GM12878 (cell line): ENCODE measurements around the gene PC. TPM values are rescaled to one million over a fixed set of nuclear protein-coding genes. Genes with fewer than 3 reads are reported as not detected.

Experiments
- ATAC-seq: fragments of 200-7000 bp; cut with Tn5 transposase; 3 replicates; pipeline ENCODE4 v1.9.1; 2020; ENCODE audit warnings: mild to moderate bottlenecking, moderate library complexity
- BruUV-seq: library from RNA; stranded (reverse); fragments of 400-500 nt; replicated peaks from 2 replicates; lab custom pipeline; 2021; lab: Mats Ljungman, UMichigan
- CTCF ChIA-PET: fragments of 300-600 bp; sonication (Branson Sonifier 250); formaldehyde crosslinking; extraction: SDS; loops from one replicate; lab custom pipeline; 2021; ENCODE audit warnings: inconsistent platforms; lab: Yijun Ruan, JAX
- POLR2A ChIA-PET: fragments of 350-600 bp; formaldehyde crosslinking; extraction: SDS; loops from one replicate; lab custom pipeline; 2021; ENCODE audit warnings: inconsistent platforms; lab: Charles Lee
- RAD21 ChIA-PET: fragments of 300-600 bp; sonication (Branson Sonifier 250); formaldehyde crosslinking; loops from one replicate; lab custom pipeline; 2023; ENCODE audit warnings: antibody characterized with exemption; ENCODE audit not compliant: unreplicated experiment; lab: Charles Lee
- SMC1A ChIA-PET: fragments of 300-600 bp; sonication (Branson Sonifier 250); formaldehyde crosslinking; loops from one replicate; lab custom pipeline; 2023; ENCODE audit not compliant: unreplicated experiment, uncharacterized antibody; lab: Charles Lee
- DNase-seq: peaks from one replicate; pipeline ENCODE4 v3.0.0-alpha.2; 2011; ENCODE audit warnings: low read depth, low spot score
- FAIRE-seq: peaks from 3 replicates; lab custom pipeline; 2011; peaks lifted over from hg19 to GRCh38; lab: Jason Lieb, UNC
- H2AFZ ChIP-seq: 2 replicates; pipeline ENCODE4 v1.6.0; 2011; ENCODE audit warnings: low read depth, low read length, control low read depth; ENCODE audit not compliant: control insufficient read depth
- H3K27ac ChIP-seq: 2 replicates; pipeline ENCODE4 v1.5.1; 2011; ENCODE audit warnings: control low read depth; ENCODE audit not compliant: control insufficient read depth, insufficient read depth
- H3K27me3 ChIP-seq, 2 experiments: replicated peaks in 1 of 2; 2 replicates each; pipeline versions ENCODE4 v1.6.0 to v1.6.1; 2011; ENCODE audit warnings: low read length in 1 of 2; ENCODE audit not compliant: control insufficient read depth in 2 of 2, insufficient read depth in 2 of 2
- H3K36me3 ChIP-seq, 2 experiments: 2 replicates each; pipeline ENCODE4 v1.5.1; 2011; ENCODE audit warnings: low read length in 1 of 2; ENCODE audit not compliant: control insufficient read depth in 2 of 2, insufficient read depth in 2 of 2
- H3K4me1 ChIP-seq: 2 replicates; pipeline ENCODE4 v1.6.1; 2011; ENCODE audit warnings: mild to moderate bottlenecking, low read length, moderate library complexity, mixed read lengths; ENCODE audit not compliant: control insufficient read depth, insufficient read depth
- H3K4me2 ChIP-seq: 2 replicates; pipeline ENCODE4 v1.6.0; 2011; ENCODE audit warnings: control low read depth; ENCODE audit not compliant: control insufficient read depth, insufficient read depth
- H3K4me3 ChIP-seq: fragments of 200-600 bp; sonication (generic); 2 replicates; pipeline ENCODE4 v1.5.1; 2016
- H3K79me2 ChIP-seq: 2 replicates; pipeline ENCODE4 v1.6.0; 2011; ENCODE audit warnings: low read length; ENCODE audit not compliant: control insufficient read depth, insufficient read depth
- H3K9ac ChIP-seq: 2 replicates; pipeline ENCODE4 v1.8.0; 2011; ENCODE audit warnings: low read length, control low read depth, mixed read lengths; ENCODE audit not compliant: control insufficient read depth, insufficient read depth
- H3K9me3 ChIP-seq: replicated peaks from 3 replicates; pipeline ENCODE4 v1.5.1; 2011; ENCODE audit warnings: mild to moderate bottlenecking, low read length; ENCODE audit not compliant: control insufficient read depth, insufficient read depth
- H4K20me1 ChIP-seq: 2 replicates; pipeline ENCODE4 v1.6.0; 2011; ENCODE audit not compliant: control insufficient read depth, insufficient read depth
- CHD1 ChIP-seq: IDR thresholded peaks from 2 replicates; pipeline ENCODE4 v1.6.1; 2012; ENCODE audit warnings: low read depth, low read length, improper control_type of control experiment
- KAT2A ChIP-seq: conservative IDR thresholded peaks from 2 replicates; pipeline ENCODE4 v1.6.1; 2011; ENCODE audit warnings: low read depth, low read length; ENCODE audit not compliant: control insufficient read depth
- MTA3 ChIP-seq: IDR thresholded peaks from 2 replicates; pipeline ENCODE4 v1.6.1; 2012; ENCODE audit warnings: low read length, inconsistent platforms, borderline replicate concordance
- SP1 ChIP-seq: IDR thresholded peaks from one replicate; pipeline ENCODE4 v1.6.1; 2011; ENCODE audit warnings: low read depth, low read length
- YY1 ChIP-seq: IDR thresholded peaks from 2 replicates; pipeline ENCODE4 v1.6.1; 2011; ENCODE audit warnings: low read depth, mild to moderate bottlenecking, low read length
- ZNF384 ChIP-seq: IDR thresholded peaks from 2 replicates; pipeline ENCODE4 v1.6.1; 2012; ENCODE audit warnings: low read depth, mild to moderate bottlenecking, low read length, improper control_type of control experiment, borderline replicate concordance
- WGBS: methylation state at CpG from one replicate; pipeline ENCODE4 v1.1.6; 2016; ENCODE audit warnings: low lambda C conversion rate; ENCODE audit not compliant: insufficient replicate concordance, insufficient coverage; ENCODE audit errors: missing lambda C conversion rate; 5-methylcytosine and 5-hydroxymethylcytosine counted together
- in situ Hi-C: fragments of 300-500 bp; cut with MboI; formaldehyde crosslinking; loops from 9 replicates; pipeline ENCODE4 v1.14.3; 2018; ENCODE audit warnings: mixed read lengths
- intact Hi-C: fragments of 100-400 bp; cut with micrococcal nuclease; formaldehyde crosslinking; loops from one replicate; pipeline ENCODE4 v1.14.2; 2022; ENCODE audit not compliant: unreplicated experiment
- polyA plus RNA-seq, 11 experiments: library from polyadenylated mRNA; depleted of rRNA in 4 of 11; unstranded in 6 of 11; stranded (reverse) in 5 of 11; fragments of >200 nt; fragmentation: Nextera tagmentation in 4 of 11; fragmentation: Illumina TruSeq in 1 of 11; extraction: Ambion mirVana in 4 of 11; extraction: Trizol in 1 of 11; gene quantifications; 1 replicate in 1 of 11; 2 replicates in 10 of 11; pipeline versions ENCODE4 v1.2.1 to v1.2.3, GENCODE V29; 2011 to 2016; ENCODE audit warnings: inconsistent platforms in 2 of 11, missing spikeins in 2 of 11, low read depth in 1 of 11
- total RNA-seq, 4 experiments: library from RNA; depleted of rRNA in 3 of 4; stranded (reverse); fragments of >200 nt in 3 of 4; fragmentation: Illumina TruSeq in 1 of 4; extraction: Trizol in 1 of 4; gene quantifications; 2 replicates each; pipeline versions ENCODE4 v1.2.1 to v1.2.3, GENCODE V29; 2013 to 2021
- TF ChIP-seq, protein P1 (sequence below): fragments of 450-650 bp; IDR thresholded peaks from 2 replicates; pipeline ENCODE4 v1.6.1; 2016; ENCODE audit warnings: mild to moderate bottlenecking
- TF ChIP-seq, protein P2 (sequence below): IDR thresholded peaks from 2 replicates; pipeline ENCODE4 v1.6.1; 2012; ENCODE audit warnings: mild to moderate bottlenecking, low read depth, low read length

PC gene
- total and polyA plus RNA-seq, 10 of the 15 experiments (the other 5 are each of a cell fraction or from before 2014, with no cell fraction given), result 0.22 to 10.3 (median 4.5) TPM

DNA sequence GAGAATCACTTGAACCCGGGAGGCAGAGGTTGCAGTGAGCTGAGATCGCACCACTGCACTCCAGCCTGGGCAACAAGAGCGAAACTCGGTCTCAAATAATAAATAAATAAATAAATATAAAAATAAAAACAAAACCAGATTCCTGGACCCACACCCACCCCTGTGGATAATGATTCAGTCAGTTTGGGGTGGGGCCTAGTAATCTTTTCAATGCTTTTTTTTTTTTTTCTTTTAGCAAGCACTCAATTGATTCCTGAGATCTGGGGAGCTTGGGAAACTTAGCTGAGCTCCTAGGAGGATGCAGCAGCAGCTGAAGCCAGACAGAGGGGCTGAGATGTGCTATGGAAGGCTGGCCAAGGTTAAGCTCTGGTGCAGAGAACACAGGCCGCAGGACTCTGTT, 4.6 kb upstream of the PC start:
- FAIRE-seq (no peak), ATAC-seq (no peak), DNase-seq (no peak)
- ChIA-PET RAD21 (no interaction called here), SMC1A (no interaction called here), POLR2A (interaction anchor here (0.6 to 0.7 kb wide), 2 partner anchors 620 to 886 kb away, joined by 3 read pairs; no protein-coding TSS in a partner anchor), CTCF (interaction anchor here (0.6 to 1.0 kb wide), 3 partner anchors 9 to 315 kb away, joined by 3 read pairs; no protein-coding TSS in a partner anchor)
- H3K4me1 ChIP-seq, result peaks cover 6% of the 10 kb centered on the region
- H3K9me3 ChIP-seq, result peaks cover 6% of the 10 kb centered on the region; the same call in 2 of the 3 replicates
- no peak overlapping the region for H3K4me3 ChIP-seq
- no peak overlapping the region for H3K27ac ChIP-seq
- H2AFZ ChIP-seq, result no peak overlapping the region
- in situ Hi-C loops, result no loop called here
- H4K20me1 ChIP-seq, result no peaks in the 10 kb centered on the region
- WGBS, result 55% methylated on average over 5 of the region's 5 CpGs
- intact Hi-C loops, result no loop called here
- H3K79me2 ChIP-seq, result no peaks in the 10 kb centered on the region
- no TSS peak for BruUV-seq
- no peaks in the 10 kb centered on the region for H3K36me3 ChIP-seq
- TF ChIP-seq CHD1 (no peak), MTA3 (no peak), KAT2A (no peak), ZNF384 (no peak), SP1 (no peak), YY1 (no peak)
- TF ChIP-seq, protein P1, sequence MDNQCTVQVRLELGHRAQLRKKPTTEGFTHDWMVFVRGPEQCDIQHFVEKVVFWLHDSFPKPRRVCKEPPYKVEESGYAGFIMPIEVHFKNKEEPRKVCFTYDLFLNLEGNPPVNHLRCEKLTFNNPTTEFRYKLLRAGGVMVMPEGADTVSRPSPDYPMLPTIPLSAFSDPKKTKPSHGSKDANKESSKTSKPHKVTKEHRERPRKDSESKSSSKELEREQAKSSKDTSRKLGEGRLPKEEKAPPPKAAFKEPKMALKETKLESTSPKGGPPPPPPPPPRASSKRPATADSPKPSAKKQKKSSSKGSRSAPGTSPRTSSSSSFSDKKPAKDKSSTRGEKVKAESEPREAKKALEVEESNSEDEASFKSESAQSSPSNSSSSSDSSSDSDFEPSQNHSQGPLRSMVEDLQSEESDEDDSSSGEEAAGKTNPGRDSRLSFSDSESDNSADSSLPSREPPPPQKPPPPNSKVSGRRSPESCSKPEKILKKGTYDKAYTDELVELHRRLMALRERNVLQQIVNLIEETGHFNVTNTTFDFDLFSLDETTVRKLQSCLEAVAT, result no peak
- TF ChIP-seq, protein P2, sequence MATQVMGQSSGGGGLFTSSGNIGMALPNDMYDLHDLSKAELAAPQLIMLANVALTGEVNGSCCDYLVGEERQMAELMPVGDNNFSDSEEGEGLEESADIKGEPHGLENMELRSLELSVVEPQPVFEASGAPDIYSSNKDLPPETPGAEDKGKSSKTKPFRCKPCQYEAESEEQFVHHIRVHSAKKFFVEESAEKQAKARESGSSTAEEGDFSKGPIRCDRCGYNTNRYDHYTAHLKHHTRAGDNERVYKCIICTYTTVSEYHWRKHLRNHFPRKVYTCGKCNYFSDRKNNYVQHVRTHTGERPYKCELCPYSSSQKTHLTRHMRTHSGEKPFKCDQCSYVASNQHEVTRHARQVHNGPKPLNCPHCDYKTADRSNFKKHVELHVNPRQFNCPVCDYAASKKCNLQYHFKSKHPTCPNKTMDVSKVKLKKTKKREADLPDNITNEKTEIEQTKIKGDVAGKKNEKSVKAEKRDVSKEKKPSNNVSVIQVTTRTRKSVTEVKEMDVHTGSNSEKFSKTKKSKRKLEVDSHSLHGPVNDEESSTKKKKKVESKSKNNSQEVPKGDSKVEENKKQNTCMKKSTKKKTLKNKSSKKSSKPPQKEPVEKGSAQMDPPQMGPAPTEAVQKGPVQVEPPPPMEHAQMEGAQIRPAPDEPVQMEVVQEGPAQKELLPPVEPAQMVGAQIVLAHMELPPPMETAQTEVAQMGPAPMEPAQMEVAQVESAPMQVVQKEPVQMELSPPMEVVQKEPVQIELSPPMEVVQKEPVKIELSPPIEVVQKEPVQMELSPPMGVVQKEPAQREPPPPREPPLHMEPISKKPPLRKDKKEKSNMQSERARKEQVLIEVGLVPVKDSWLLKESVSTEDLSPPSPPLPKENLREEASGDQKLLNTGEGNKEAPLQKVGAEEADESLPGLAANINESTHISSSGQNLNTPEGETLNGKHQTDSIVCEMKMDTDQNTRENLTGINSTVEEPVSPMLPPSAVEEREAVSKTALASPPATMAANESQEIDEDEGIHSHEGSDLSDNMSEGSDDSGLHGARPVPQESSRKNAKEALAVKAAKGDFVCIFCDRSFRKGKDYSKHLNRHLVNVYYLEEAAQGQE, result no peak
- no peaks in the 10 kb centered on the region for H3K27me3 ChIP-seq
- no peak overlapping the region for H3K9ac ChIP-seq
- no peak overlapping the region for H3K4me2 ChIP-seq
